Activated CD8-positive, alpha-beta T cell treated with anti-CD3 and anti-CD28 coated beads for 36 hours (primary cell): Measurements from ENCODE around the gene OR13C9. TPM values are rescaled to one million over a fixed set of nuclear protein-coding genes. Genes with fewer than 3 reads are reported as not detected.

Source experiments
- ATAC-seq: fragments of 200-7000 bp; cut with Tn5 transposase; one replicate; pipeline ENCODE4 v1.10.0; 2021; ENCODE audit warnings: mild to moderate bottlenecking, moderate library complexity
- CTCF ChIA-PET: fragments of 350-600 bp; sonication (Branson Sonifier 250); formaldehyde crosslinking; loops from one replicate; lab custom pipeline; 2021; ENCODE audit warnings: antibody characterized with exemption; lab: Charles Lee
- POLR2A ChIA-PET: fragments of 350-600 bp; sonication (Branson Sonifier 250); formaldehyde crosslinking; loops from one replicate; lab custom pipeline; 2021; ENCODE audit warnings: antibody characterized with exemption; lab: Charles Lee
- DNase-seq: peaks from one replicate; pipeline ENCODE4 v3.0.0-alpha.2; 2020
- H3K27ac Mint-ChIP-seq: one replicate; pipeline ENCODE4 v1.8.0; 2021; ENCODE audit warnings: mild to moderate bottlenecking, mixed read lengths
- H3K27me3 Mint-ChIP-seq: one replicate; pipeline ENCODE4 v1.8.0; 2021; ENCODE audit warnings: mixed read lengths
- H3K36me3 Mint-ChIP-seq: one replicate; pipeline ENCODE4 v1.8.0; 2021; ENCODE audit warnings: low read depth, mixed read lengths
- H3K4me1 Mint-ChIP-seq: one replicate; pipeline ENCODE4 v1.8.0; 2021; ENCODE audit warnings: low read depth, mixed read lengths
- H3K4me3 Mint-ChIP-seq: one replicate; pipeline ENCODE4 v1.8.0; 2021; ENCODE audit warnings: mild to moderate bottlenecking, moderate library complexity, mixed read lengths
- H3K9me3 Mint-ChIP-seq: one replicate; pipeline ENCODE4 v1.8.0; 2021; ENCODE audit warnings: mixed read lengths
- intact Hi-C: fragments of 100-400 bp; cut with micrococcal nuclease; formaldehyde crosslinking; loops from one replicate; pipeline ENCODE4 v1.10.0; 2022
- total RNA-seq, 2 experiments: library from RNA; stranded (reverse); gene quantifications; one replicate each; pipeline ENCODE4 v1.2.3, GENCODE V29; 2021
- TF ChIP-seq, protein P1 (sequence below): fragments of 200-600 bp; IDR thresholded peaks from one replicate; pipeline ENCODE4 v1.8.0; 2022; ENCODE audit warnings: antibody characterized with exemption, mild to moderate bottlenecking

OR13C9 gene
- total RNA-seq, 2 experiments from 2014 or later = not detected

DNA sequence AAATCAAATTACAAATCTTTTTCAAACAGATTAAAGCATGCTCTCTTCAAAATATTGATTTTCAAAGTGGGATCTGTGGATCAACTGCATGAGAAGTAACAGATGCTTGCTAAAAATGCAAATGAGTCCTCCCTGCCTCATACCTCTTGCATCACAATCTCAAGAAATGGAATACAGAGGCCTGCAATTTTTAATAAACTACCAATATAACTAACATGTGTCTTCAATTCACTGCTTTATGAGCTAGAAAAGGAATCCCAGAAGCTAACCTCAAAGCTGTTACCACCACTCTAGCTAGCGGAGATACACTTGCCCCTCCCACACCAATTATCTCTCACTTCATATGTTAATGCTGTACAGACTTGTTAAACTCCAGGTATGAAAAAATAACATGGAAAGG, 28.4 kb downstream of the OR13C9 start:
- TF ChIP-seq, protein P1, sequence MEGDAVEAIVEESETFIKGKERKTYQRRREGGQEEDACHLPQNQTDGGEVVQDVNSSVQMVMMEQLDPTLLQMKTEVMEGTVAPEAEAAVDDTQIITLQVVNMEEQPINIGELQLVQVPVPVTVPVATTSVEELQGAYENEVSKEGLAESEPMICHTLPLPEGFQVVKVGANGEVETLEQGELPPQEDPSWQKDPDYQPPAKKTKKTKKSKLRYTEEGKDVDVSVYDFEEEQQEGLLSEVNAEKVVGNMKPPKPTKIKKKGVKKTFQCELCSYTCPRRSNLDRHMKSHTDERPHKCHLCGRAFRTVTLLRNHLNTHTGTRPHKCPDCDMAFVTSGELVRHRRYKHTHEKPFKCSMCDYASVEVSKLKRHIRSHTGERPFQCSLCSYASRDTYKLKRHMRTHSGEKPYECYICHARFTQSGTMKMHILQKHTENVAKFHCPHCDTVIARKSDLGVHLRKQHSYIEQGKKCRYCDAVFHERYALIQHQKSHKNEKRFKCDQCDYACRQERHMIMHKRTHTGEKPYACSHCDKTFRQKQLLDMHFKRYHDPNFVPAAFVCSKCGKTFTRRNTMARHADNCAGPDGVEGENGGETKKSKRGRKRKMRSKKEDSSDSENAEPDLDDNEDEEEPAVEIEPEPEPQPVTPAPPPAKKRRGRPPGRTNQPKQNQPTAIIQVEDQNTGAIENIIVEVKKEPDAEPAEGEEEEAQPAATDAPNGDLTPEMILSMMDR = no peak
- ChIA-PET POLR2A (no interaction called here), CTCF (no interaction called here)
- Mint-ChIP-seq H3K4me1 (no peaks in the 10 kb centered on the region), H3K27me3 (no peaks in the 10 kb centered on the region), H3K4me3 (no peak overlapping the region), H3K9me3 (no peaks in the 10 kb centered on the region), H3K27ac (no peak overlapping the region), H3K36me3 (no peaks in the 10 kb centered on the region)
- intact Hi-C loops = no loop called here
- no peak for ATAC-seq
- DNase-seq = no peak

DNA sequence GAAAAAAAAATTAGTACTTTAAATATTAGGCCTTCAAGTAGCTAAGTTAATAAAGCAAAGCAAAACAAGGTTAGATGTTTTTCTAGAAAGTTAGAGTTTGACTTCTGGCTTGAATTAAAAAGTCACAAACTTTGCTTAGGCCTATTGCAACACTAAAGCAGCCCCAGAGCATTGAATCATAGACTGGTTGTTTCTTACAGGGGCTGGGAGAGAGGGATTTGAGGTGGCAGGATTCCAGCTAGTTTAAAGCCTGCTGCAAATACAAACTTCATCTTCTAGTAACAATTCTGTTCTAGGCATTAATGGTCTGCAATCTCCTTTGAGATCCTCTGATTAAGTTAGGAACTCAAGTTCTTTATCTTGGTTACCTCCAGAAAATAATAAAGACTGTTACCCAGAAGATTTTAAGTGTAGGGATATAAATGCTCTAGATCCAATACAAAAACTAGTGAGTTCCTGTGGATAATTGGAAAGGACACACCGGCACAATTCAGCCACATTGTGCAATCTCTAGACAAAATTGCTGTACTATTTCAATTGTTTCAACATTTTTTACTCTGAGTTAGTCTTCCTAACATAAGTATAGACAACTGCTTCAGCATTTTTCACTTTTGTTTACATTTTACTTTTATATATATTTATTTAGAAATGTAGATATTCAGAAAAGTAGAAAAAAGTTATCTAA, 31.4 kb downstream of the OR13C9 start:
- no peaks in the 10 kb centered on the region for H3K9me3 Mint-ChIP-seq
- no peaks in the 10 kb centered on the region for H3K36me3 Mint-ChIP-seq
- no peaks in the 10 kb centered on the region for H3K27me3 Mint-ChIP-seq
- H3K4me1 Mint-ChIP-seq = no peaks in the 10 kb centered on the region
- intact Hi-C loops = no loop called here
- POLR2A ChIA-PET = no interaction called here
- H3K27ac Mint-ChIP-seq = no peak overlapping the region
- DNase-seq (no peak), ATAC-seq (no peak)
- CTCF ChIA-PET = no interaction called here
- H3K4me3 Mint-ChIP-seq = no peak overlapping the region
- TF ChIP-seq, protein P1 = no peak

DNA sequence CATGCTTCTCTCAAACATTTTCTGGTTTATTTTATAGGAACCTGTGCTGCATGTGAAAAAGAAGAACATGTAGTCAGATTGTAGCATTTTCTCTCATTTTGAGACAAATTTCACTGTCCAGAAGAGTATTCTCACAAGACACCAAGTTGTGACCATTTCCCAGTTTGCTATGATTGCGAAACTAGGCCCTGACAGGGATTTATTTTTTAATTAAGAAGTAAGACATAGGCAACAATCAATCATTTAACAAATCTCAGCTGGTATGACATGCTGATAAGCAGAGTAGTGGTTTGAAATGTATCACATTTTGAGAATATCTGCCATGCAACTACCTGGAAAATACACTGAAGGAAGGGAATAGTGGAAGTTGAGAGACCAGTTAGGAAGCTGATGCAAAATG, 37.4 kb downstream of the OR13C9 start:
- TF ChIP-seq, protein P1 = no peak
- H3K27ac Mint-ChIP-seq = no peak overlapping the region
- H3K9me3 Mint-ChIP-seq = no peaks in the 10 kb centered on the region
- ATAC-seq (no peak), DNase-seq (no peak)
- CTCF ChIA-PET = no interaction called here
- POLR2A ChIA-PET = no interaction called here
- no peaks in the 10 kb centered on the region for H3K27me3 Mint-ChIP-seq
- H3K4me1 Mint-ChIP-seq = no peaks in the 10 kb centered on the region
- intact Hi-C loops = no loop called here
- no peaks in the 10 kb centered on the region for H3K36me3 Mint-ChIP-seq
- no peak overlapping the region for H3K4me3 Mint-ChIP-seq

DNA sequence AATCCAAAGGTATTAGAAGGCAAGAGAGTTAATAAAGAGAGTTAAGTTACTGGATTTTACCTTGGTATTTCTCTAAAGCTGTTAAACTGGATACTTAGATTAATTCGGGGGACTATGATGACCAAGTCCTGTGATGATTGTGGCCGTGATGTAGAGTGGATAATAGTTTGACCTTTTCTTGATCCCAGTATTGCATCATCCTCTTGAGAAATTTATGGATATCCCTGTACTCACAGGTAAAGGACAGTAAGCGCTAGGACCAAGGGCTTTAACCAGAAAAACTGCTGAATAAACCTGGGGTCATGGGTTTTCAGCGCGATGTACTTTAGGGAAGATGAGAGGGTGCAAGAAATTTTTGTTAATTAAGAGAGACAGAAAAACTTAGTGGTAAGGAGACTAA, 40.7 kb downstream of the OR13C9 start:
- Mint-ChIP-seq H3K4me1 (no peaks in the 10 kb centered on the region), H3K27me3 (no peaks in the 10 kb centered on the region), H3K4me3 (no peak overlapping the region), H3K36me3 (no peaks in the 10 kb centered on the region), H3K27ac (no peak overlapping the region), H3K9me3 (peaks cover 8% of the 10 kb centered on the region)
- TF ChIP-seq, protein P1 = no peak
- DNase-seq (no peak), ATAC-seq (no peak)
- intact Hi-C loops = no loop called here
- CTCF ChIA-PET = no interaction called here
- POLR2A ChIA-PET = no interaction called here

DNA sequence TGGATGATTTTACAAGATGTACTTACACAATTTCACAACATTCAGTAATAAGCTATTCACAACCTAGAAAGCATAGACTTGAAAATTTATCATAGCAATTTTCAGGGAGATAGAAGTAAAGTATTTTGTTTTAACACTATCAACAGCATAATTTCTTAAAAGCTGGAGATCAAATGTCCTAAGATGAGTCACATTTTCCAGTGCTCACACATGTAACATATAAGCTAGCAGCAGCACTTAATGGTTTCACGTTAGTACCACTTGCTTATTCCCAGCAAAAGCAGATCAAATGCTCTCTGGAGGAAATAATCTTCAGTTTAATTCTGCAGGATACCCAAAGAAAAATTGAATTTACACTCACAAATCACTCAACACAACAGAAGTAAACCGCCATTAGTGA, 42.5 kb downstream of the OR13C9 start:
- intact Hi-C loops = no loop called here
- TF ChIP-seq, protein P1 = no peak
- ChIA-PET POLR2A (no interaction called here), CTCF (no interaction called here)
- Mint-ChIP-seq H3K4me3 (no peak overlapping the region), H3K4me1 (no peaks in the 10 kb centered on the region), H3K27me3 (no peaks in the 10 kb centered on the region), H3K27ac (no peak overlapping the region), H3K9me3 (peaks cover 8% of the 10 kb centered on the region), H3K36me3 (no peaks in the 10 kb centered on the region)
- no peak for ATAC-seq
- no peak for DNase-seq
